H9 (cell line): ENCODE data around the gene PIPOX. TPM values are rescaled to one million over a fixed set of nuclear protein-coding genes. Genes with fewer than 3 reads are reported as not detected.

Experiments used
- DNase-seq: peaks from one replicate; pipeline ENCODE4 v3.0.0-alpha.2; 2017
- H2AFZ ChIP-seq: one replicate; pipeline ENCODE4 v1.6.1; 2013; ENCODE audit warnings: mild to moderate bottlenecking, low read length, control low read depth, moderate library complexity
- H2AK5ac ChIP-seq: 2 replicates; pipeline ENCODE4 v1.6.1; 2013; ENCODE audit warnings: low read length, control low read depth, mixed read lengths; ENCODE audit not compliant: insufficient read length
- H2BK120ac ChIP-seq: one replicate; pipeline ENCODE4 v1.6.1; 2013; ENCODE audit warnings: low read depth, mild to moderate bottlenecking, low read length, control low read depth, inconsistent platforms; ENCODE audit not compliant: poor library complexity, severe bottlenecking
- H2BK12ac ChIP-seq: 2 replicates; pipeline ENCODE4 v1.6.1; 2013; ENCODE audit warnings: low read length, control low read depth, mixed read lengths, low read depth; ENCODE audit not compliant: insufficient read length
- H2BK15ac ChIP-seq: 2 replicates; pipeline ENCODE4 v1.6.1; 2013; ENCODE audit warnings: low read depth, low read length, control low read depth
- H2BK20ac ChIP-seq: one replicate; pipeline ENCODE4 v1.6.1; 2013; ENCODE audit warnings: low read depth, mild to moderate bottlenecking, low read length, control low read depth, inconsistent platforms; ENCODE audit not compliant: poor library complexity, severe bottlenecking
- H2BK5ac ChIP-seq: 2 replicates; pipeline ENCODE4 v1.6.1; 2013; ENCODE audit warnings: low read length, control low read depth, mixed read lengths; ENCODE audit not compliant: insufficient read length
- H3K14ac ChIP-seq: 2 replicates; pipeline ENCODE4 v1.6.1; 2013; ENCODE audit warnings: low read length, control low read depth; ENCODE audit not compliant: insufficient read depth
- H3K18ac ChIP-seq: 2 replicates; pipeline ENCODE4 v1.6.1; 2013; ENCODE audit warnings: low read depth, mild to moderate bottlenecking, mixed read lengths, low read length, control low read depth; ENCODE audit not compliant: insufficient read length
- H3K23ac ChIP-seq: 2 replicates; pipeline ENCODE4 v1.6.1; 2013; ENCODE audit warnings: low read length, control low read depth, mixed read lengths, low read depth; ENCODE audit not compliant: insufficient read length
- H3K23me2 ChIP-seq: 2 replicates; pipeline ENCODE4 v1.6.1; 2013; ENCODE audit warnings: low read depth, mild to moderate bottlenecking, mixed read lengths, low read length, control low read depth; ENCODE audit not compliant: insufficient read length, poor library complexity, severe bottlenecking
- H3K27ac ChIP-seq: 2 replicates; pipeline ENCODE4 v1.5.1; 2013; ENCODE audit warnings: low read length, control low read depth, mixed read lengths, low read depth; ENCODE audit not compliant: insufficient read length
- H3K27me3 ChIP-seq: 2 replicates; pipeline ENCODE4 v1.6.1; 2013; ENCODE audit warnings: low read length, control low read depth, inconsistent platforms; ENCODE audit not compliant: insufficient read depth
- H3K4ac ChIP-seq: 2 replicates; pipeline ENCODE4 v1.6.1; 2013; ENCODE audit warnings: low read depth, mild to moderate bottlenecking, control low read depth, inconsistent platforms, low read length, moderate library complexity
- H3K4me1 ChIP-seq: 2 replicates; pipeline ENCODE4 v1.6.1; 2013; ENCODE audit warnings: low read length, control low read depth, inconsistent platforms; ENCODE audit not compliant: insufficient read depth
- H3K4me2 ChIP-seq: 2 replicates; pipeline ENCODE4 v1.6.1; 2013; ENCODE audit warnings: low read length, control low read depth, mixed read lengths; ENCODE audit not compliant: insufficient read length, insufficient read depth
- H3K56ac ChIP-seq: 2 replicates; pipeline ENCODE4 v1.6.1; 2013; ENCODE audit warnings: low read depth, mild to moderate bottlenecking, mixed read lengths, low read length, control low read depth; ENCODE audit not compliant: insufficient read length
- H3K79me1 ChIP-seq: 2 replicates; pipeline ENCODE4 v1.6.1; 2013; ENCODE audit warnings: low read depth, mild to moderate bottlenecking, moderate library complexity, low read length, control low read depth, inconsistent platforms; ENCODE audit not compliant: insufficient read depth, poor library complexity, severe bottlenecking
- H3K79me2 ChIP-seq: 2 replicates; pipeline ENCODE4 v1.6.1; 2013; ENCODE audit warnings: low read length, control low read depth, inconsistent platforms; ENCODE audit not compliant: insufficient read depth
- H3K9ac ChIP-seq: 2 replicates; pipeline ENCODE4 v1.6.1; 2013; ENCODE audit warnings: low read length, control low read depth, mixed read lengths; ENCODE audit not compliant: insufficient read length; ENCODE audit errors: extremely low read depth
- H3K9me3 ChIP-seq: one replicate; pipeline ENCODE4 v1.6.1; 2013; ENCODE audit warnings: low read depth, low read length, inconsistent platforms; ENCODE audit not compliant: control insufficient read depth
- H3T11ph ChIP-seq: one replicate; pipeline ENCODE4 v1.6.1; 2013; ENCODE audit warnings: mild to moderate bottlenecking, low read length, control low read depth, inconsistent platforms
- H4K20me1 ChIP-seq: one replicate; pipeline ENCODE4 v1.6.1; 2013; ENCODE audit not compliant: control insufficient read depth, insufficient read length, insufficient read depth
- H4K5ac ChIP-seq: 2 replicates; pipeline ENCODE4 v1.6.1; 2013; ENCODE audit warnings: low read depth, mild to moderate bottlenecking, mixed read lengths, low read length, control low read depth; ENCODE audit not compliant: insufficient read length
- H4K8ac ChIP-seq: replicated peaks from 2 replicates; pipeline ENCODE4 v1.6.1; 2013; ENCODE audit warnings: low read length, control low read depth, mixed read lengths, low read depth; ENCODE audit not compliant: insufficient read length
- H4K91ac ChIP-seq: 2 replicates; pipeline ENCODE4 v1.6.1; 2013; ENCODE audit warnings: low read depth, mild to moderate bottlenecking, moderate library complexity, mixed read lengths, low read length, control low read depth; ENCODE audit not compliant: insufficient read length
- H3K27ac Mint-ChIP-seq, 3 experiments: 2 replicates in 2 of 3; 3 replicates in 1 of 3; pipeline ENCODE4 v1.8.0; 2020 to 2021; ENCODE audit warnings: mixed read lengths in 3 of 3, mild to moderate bottlenecking in 1 of 3, moderate library complexity in 1 of 3
- H3K27me3 Mint-ChIP-seq: 2 replicates; pipeline ENCODE4 v1.8.0; 2021; ENCODE audit warnings: low read depth, mild to moderate bottlenecking, moderate library complexity, mixed read lengths
- H3K36me3 Mint-ChIP-seq, 3 experiments: 2 replicates in 2 of 3; 3 replicates in 1 of 3; pipeline ENCODE4 v1.8.0; 2020 to 2021; ENCODE audit warnings: low read depth in 3 of 3, mixed read lengths in 3 of 3; ENCODE audit not compliant: insufficient read depth in 1 of 3
- H3K4me1 Mint-ChIP-seq, 2 experiments: 2 replicates each; pipeline ENCODE4 v1.8.0; 2020; ENCODE audit warnings: mixed read lengths in 2 of 2
- H3K4me3 Mint-ChIP-seq, 2 experiments: 2 replicates in 1 of 2; 3 replicates in 1 of 2; pipeline ENCODE4 v1.8.0; 2020 to 2021; ENCODE audit warnings: mild to moderate bottlenecking in 2 of 2, mixed read lengths in 2 of 2, moderate library complexity in 1 of 2
- H3K9me3 Mint-ChIP-seq, 2 experiments: 2 replicates in 1 of 2; 3 replicates in 1 of 2; pipeline ENCODE4 v1.8.0; 2020; ENCODE audit warnings: mild to moderate bottlenecking in 2 of 2, mixed read lengths in 2 of 2, moderate library complexity in 1 of 2
- CTCF ChIP-seq: fragments of 200-600 bp; sonication (generic); conservative IDR thresholded peaks from 3 replicates; pipeline ENCODE4 v1.8.0; 2021; ENCODE audit warnings: antibody characterized with exemption, mild to moderate bottlenecking
- WGBS: extraction: QIAGEN DNeasy Blood & Tissue Kit; methylation state at CpG from one replicate; pipeline ENCODE4 v1.1.7; 2013; ENCODE audit warnings: missing lambda C conversion rate, low lambda C conversion rate, mixed read lengths; ENCODE audit not compliant: insufficient read length; ENCODE audit errors: extremely low coverage; 5-methylcytosine and 5-hydroxymethylcytosine counted together
- total RNA-seq: library from RNA; stranded (reverse); gene quantifications from 2 replicates; pipeline ENCODE4 v1.2.1, GENCODE V29; 2021

PIPOX gene
- total RNA-seq, 1 experiment from 2014 or later, result 30.1 TPM

DNA sequence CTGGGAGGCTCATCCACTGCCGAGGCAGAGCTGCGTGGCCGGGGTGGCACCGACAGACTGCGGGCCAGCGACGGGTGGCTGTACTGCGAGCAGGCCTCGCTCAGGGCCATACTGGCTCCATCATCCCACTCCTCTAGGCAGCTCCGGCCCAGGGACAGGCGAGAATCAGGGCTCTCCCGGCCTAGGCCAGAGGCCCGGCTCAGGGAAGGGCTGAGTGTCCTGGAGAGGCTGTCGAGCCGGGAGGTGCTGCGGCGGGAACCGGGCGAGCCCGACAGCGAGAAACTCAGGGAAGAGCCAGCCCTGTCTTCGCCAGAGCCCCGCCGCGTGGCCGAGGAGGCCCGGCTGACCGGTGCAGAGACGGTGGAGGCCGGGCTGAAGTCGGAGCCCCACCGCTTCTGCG lies 37.4 kb downstream of the PIPOX start:
- H3K79me1 ChIP-seq, result no peaks in the 10 kb centered on the region
- no peak overlapping the region for H2BK20ac ChIP-seq
- H4K20me1 ChIP-seq, result no peaks in the 10 kb centered on the region
- H3K4me2 ChIP-seq, result no peak overlapping the region
- no peak overlapping the region for H4K8ac ChIP-seq
- no peak for DNase-seq
- Mint-ChIP-seq H3K27ac (no peak overlapping the region; a peak in 1 of 7 replicates), H3K9me3 (no peaks in the 10 kb centered on the region), H3K36me3 (peaks cover 11 to 24% (median 20%) of the 10 kb centered on the region in 3 experiments; a peak in 6 of 7 replicates), H3K4me3 (no peak overlapping the region), H3K27me3 (peaks cover 2% of the 10 kb centered on the region), H3K4me1 (peaks cover 49 to 66% of the 10 kb centered on the region in 2 experiments)
- no peaks in the 10 kb centered on the region for H3K27me3 ChIP-seq
- H2BK15ac ChIP-seq, result no peak overlapping the region
- H4K91ac ChIP-seq, result no peak overlapping the region
- H3K4ac ChIP-seq, result no peak overlapping the region
- H3K9me3 ChIP-seq, result no peaks in the 10 kb centered on the region
- no peak overlapping the region for H3K56ac ChIP-seq
- no peak overlapping the region for H2BK12ac ChIP-seq
- no peaks in the 10 kb centered on the region for H3K79me2 ChIP-seq
- no peak overlapping the region for H3K18ac ChIP-seq
- no peak overlapping the region for H3K23ac ChIP-seq
- H3K27ac ChIP-seq, result no peak overlapping the region
- H3K9ac ChIP-seq, result no peak overlapping the region
- no peak overlapping the region for H2AK5ac ChIP-seq
- H2BK5ac ChIP-seq, result no peak overlapping the region
- no CpG with 5 or more reads among the region's 33 CpGs for WGBS
- no peak overlapping the region for H4K5ac ChIP-seq
- no peak overlapping the region for H3T11ph ChIP-seq
- H3K14ac ChIP-seq, result no peak overlapping the region; the same call in 1 of the 2 replicates
- peaks cover 3% of the 10 kb centered on the region for H3K23me2 ChIP-seq
- H3K4me1 ChIP-seq, result peaks cover 12% of the 10 kb centered on the region; the same call in 1 of the 2 replicates
- no peak for TF ChIP-seq CTCF
- H2BK120ac ChIP-seq, result no peak overlapping the region
- H2AFZ ChIP-seq, result no peak overlapping the region
